22Rv1 (cell line): ENCODE results near the gene HERPUD2.
"Not testable (repeated sequence)": the region's sequence is repeated elsewhere in the genome, so short reads cannot be mapped to it uniquely, and the experiment has no call there.

Experiments
- H3K27ac ChIP-seq: fragments of 450-650 bp; 2 replicates; pipeline ENCODE4 v1.5.1; 2017
- CTCF ChIP-seq: fragments of 450-650 bp; IDR thresholded peaks from 2 replicates; pipeline ENCODE4 v1.5.1; 2017; ENCODE audit warnings: mild to moderate bottlenecking
- ZFX ChIP-seq: fragments of 450-650 bp; IDR thresholded peaks from 2 replicates; pipeline ENCODE4 v1.6.1; 2017; ENCODE audit warnings: antibody characterized with exemption, borderline replicate concordance

HERPUD2 gene

GRCh38 chr7:35677582-35678356, 17.2 kb downstream of the HERPUD2 start:
- TF ChIP-seq CTCF (no peak), ZFX (no peak)

GRCh38 chr7:35676211-35676610, 18.7 kb downstream of the HERPUD2 start:
- no peak overlapping the region for H3K27ac ChIP-seq
- TF ChIP-seq CTCF = no peak
- TF ChIP-seq ZFX = no peak

More at GRCh38 chr7:35677582-35678356, 17.2 kb downstream of the HERPUD2 start:
- no peak overlapping the region for H3K27ac ChIP-seq

- no peak overlapping the region for H3K27ac ChIP-seq
- TF ChIP-seq ZFX = no peak
- TF ChIP-seq CTCF = no peak
These were observed 23.9 kb downstream of the HERPUD2 start for GRCh38 chr7:35670856-35671569.

DNA sequence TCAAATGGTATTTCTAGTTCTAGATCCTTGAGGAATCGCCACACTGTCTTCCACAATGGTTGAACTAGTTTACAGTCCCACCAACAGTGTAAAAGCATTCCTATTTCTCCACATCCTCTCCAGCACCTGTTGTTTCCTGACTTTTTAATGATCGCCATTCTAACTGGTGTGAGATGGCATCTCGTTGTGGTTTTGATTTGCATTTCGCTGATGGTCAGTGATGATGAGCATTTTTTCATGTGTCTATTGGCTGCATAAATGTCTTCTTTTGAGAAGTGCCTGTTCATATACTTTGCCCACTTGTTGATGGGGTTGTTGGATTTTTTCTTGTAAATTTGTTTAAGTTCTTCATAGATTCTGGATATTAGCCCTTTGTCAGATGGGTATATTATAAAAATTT, 34.5 kb downstream of the HERPUD2 start:
- not testable (repeated sequence) for H3K27ac ChIP-seq

GRCh38 chr7:35658606-35659201, 36.2 kb downstream of the HERPUD2 start:
- H3K27ac ChIP-seq = no peak overlapping the region
- TF ChIP-seq CTCF (no peak), ZFX (no peak)

- H3K27ac ChIP-seq = no peak overlapping the region
- TF ChIP-seq ZFX (no peak), CTCF (no peak)
These were observed 37.8 kb downstream of the HERPUD2 start for GRCh38 chr7:35657125-35657524.

- H3K27ac ChIP-seq = not testable (repeated sequence)
These were observed 40.4 kb downstream of the HERPUD2 start for GRCh38 chr7:35654558-35654957.

DNA sequence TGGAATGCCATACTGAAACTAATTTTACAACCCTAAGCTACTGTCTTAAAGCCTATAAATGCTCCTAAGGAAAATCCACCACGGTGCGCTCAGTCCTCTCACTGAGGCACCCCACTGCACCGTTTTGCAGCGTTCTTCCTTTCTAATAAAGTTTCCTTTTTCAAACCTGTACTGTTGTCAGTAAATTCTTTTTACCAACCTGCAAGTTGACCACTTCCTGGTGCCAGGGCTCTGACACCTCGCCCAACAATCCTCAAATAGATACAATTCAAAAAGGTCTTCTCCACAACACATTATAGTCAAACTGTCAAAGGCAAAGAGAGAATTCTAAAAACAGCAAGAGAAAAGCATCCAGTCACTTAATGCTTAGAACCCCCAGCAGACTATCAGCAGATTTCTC, 42.8 kb downstream of the HERPUD2 start:
- H3K27ac ChIP-seq = no peak overlapping the region
- TF ChIP-seq ZFX (no peak), CTCF (no peak)
